GM19238 (cell line): ENCODE results near the gene XPC.
"Not testable (repeated sequence)": the region's sequence is repeated elsewhere in the genome, so short reads cannot be mapped to it uniquely, and the experiment has no call there.

Experiments
- DNase-seq: peaks from one replicate; pipeline ENCODE4 v3.0.0; 2011; ENCODE audit warnings: low spot score; ENCODE audit not compliant: insufficient read length

Gene XPC

GRCh38 chr3:14120921-14121448 is 57.4 kb downstream of the XPC start:
- not testable (repeated sequence) for DNase-seq

- DNase-seq: no peak
These were observed 58.1 kb downstream of the XPC start for GRCh38 chr3:14120111-14120920.

- no peak for DNase-seq
These were observed 58.8 kb downstream of the XPC start for GRCh38 chr3:14119651-14120050.

- no peak for DNase-seq
These were observed 59.7 kb downstream of the XPC start for GRCh38 chr3:14118400-14119381.

GRCh38 chr3:14117468-14118399 is 60.7 kb downstream of the XPC start:
- no peak for DNase-seq

GRCh38 chr3:14113965-14114635 is 64.3 kb downstream of the XPC start:
- no peak for DNase-seq

GRCh38 chr3:14110699-14111098 is 67.7 kb downstream of the XPC start:
- no peak for DNase-seq

GRCh38 chr3:14109821-14110220 is 68.6 kb downstream of the XPC start:
- DNase-seq: not testable (repeated sequence)

- DNase-seq: no peak
These were observed 80.6 kb downstream of the XPC start for GRCh38 chr3:14097616-14098391.

- no peak for DNase-seq
These were observed 81.7 kb downstream of the XPC start for GRCh38 chr3:14096742-14097141.
